ENCODE measurements around the gene KLHL40.
A peak's percentile ranks its signal among the peaks of the same experiment; 100 is the strongest.
"Not testable (repeated sequence)": the region's sequence is repeated elsewhere in the genome, so short reads cannot be mapped to it uniquely, and the experiment has no call there.

The KLHL40 gene

GRCh38 chr3:42705962-42706585, 20.7 kb downstream of the KLHL40 start:
- no peak for DNase-seq

DNA sequence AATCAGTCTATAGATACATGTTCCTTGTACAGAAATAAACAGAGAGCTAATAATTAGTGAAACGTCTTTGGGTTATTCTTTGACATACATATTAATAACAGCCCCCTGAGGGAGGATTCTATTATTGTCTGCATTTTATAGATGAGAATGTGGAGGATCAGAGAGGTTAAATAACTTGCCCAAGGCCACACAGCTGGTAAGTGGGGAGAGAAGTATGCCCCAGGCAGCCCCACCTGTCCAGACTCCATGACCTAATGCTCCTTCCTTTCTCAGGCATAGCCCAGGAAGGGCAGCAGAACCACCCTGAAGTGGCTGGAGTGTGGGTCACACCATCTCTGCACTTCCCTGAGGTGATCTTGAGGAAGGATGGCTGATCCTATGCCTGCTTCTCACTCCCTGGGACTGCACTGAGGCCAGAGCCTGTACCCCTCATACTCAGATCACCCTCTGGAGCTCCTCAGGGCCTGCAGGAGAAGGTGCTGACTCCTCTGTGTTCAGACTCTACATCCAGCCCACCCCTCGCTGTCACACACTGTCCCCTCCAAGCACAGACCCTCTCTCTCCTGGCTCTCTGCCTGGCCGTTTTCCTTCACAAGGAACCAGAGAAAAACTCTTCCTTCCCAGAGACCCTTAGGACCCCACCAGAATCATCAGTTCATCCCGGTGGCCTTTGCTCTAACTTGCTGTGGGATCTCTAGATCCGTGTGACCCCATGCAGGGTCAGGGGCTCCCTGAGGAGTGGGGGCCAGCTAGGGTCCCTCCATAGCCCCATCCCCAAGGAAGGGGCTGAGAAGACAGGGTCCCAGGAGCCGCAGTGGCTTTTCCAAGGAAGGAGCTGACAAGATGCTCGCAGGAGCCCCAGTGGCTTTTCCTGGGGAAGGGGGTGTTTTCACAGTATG, 21.6 kb downstream of the KLHL40 start:
- no peak for DNase-seq

DNA sequence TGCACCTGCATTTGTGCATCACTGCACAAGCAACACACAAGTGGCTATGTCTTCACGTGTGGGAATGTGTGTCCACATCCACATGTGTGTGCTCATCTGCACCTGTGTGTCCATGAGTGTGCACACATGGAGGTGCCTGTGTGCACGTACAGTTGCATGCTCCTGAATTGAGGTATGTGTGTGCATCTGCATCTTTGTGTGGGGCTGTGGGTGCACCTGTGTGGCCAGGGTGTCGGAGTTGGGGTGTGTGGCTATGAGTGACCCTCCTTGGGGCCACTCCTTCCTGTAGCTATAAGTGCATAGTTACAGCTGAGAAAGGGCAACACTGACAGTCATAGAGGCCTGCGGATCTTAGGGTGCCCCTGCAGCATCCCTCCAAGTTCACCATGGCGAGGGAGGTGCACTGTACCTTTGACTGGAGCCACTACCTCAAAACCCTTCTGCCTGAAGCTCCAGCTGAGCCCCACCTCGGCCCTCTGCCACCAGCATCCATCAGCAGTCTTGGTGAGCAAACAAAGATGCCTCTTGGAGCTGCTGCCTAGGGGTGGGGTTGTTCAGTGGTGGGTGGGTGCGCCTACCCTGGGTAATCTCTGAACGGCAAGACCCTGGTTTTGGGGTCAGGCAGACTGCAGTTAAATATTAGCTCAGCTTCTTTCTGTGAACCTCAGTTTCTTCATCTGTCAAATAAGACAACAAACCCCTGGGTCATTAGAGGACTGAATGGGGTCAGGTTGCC, 22.5 kb downstream of the KLHL40 start:
- no peak for DNase-seq

- no peak for DNase-seq
Observed at GRCh38 chr3:42708611-42709151, 23.3 kb downstream of the KLHL40 start.

DNA sequence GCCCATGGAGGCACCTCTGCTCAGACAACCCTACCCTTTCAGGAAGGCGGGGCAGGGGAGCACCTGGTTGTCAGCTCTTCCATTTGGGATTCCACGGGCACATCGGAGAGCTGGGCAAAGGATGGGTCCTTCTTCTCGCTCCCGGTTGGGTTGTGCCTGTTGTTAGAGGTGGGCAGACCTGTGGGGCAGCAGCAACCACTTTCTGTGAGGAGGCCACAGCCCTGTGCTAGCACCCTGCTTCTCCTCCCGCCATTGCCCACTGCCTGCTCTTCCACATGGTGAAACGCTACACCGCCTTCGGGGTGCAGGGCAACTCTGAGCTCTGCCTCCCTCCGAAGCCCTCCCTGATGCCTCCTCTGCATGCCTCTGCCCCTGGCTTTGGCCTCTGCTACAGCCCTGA, 24.3 kb downstream of the KLHL40 start:
- no peak for DNase-seq

DNA sequence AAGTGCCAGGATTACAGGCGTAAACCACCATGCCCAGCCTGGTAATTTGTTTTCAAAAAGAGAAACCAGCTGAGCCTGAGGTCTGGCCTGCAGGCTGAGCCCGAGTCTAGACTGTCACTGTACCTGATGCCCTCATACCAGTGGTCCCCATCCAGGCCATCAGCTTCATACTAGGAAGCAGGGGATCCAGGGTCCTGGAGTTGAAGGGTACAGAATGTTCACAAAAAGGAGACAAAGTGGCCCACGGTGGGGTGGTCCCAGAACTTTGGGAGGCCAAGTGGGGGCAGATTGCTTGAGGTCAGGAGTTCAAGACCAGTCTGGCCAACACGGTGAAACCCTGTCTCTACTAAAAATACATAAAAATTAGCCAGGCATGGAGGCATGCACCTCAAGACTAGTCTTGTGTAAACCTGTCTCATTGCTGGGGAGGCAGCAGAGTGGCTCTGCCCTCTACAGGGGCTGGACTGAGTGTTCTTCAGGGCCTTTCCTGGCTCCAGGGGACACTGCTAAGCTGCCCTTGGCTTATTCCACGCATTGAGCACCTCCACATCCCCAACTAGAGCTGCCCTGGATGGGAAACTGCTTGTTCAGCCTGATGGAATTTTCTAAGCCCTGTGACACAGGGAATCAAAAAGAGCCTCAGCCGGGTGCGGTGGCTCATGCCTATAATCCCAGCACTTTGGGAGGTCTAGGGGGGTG, 25.1 kb downstream of the KLHL40 start:
- DNase-seq, result no peak

DNA sequence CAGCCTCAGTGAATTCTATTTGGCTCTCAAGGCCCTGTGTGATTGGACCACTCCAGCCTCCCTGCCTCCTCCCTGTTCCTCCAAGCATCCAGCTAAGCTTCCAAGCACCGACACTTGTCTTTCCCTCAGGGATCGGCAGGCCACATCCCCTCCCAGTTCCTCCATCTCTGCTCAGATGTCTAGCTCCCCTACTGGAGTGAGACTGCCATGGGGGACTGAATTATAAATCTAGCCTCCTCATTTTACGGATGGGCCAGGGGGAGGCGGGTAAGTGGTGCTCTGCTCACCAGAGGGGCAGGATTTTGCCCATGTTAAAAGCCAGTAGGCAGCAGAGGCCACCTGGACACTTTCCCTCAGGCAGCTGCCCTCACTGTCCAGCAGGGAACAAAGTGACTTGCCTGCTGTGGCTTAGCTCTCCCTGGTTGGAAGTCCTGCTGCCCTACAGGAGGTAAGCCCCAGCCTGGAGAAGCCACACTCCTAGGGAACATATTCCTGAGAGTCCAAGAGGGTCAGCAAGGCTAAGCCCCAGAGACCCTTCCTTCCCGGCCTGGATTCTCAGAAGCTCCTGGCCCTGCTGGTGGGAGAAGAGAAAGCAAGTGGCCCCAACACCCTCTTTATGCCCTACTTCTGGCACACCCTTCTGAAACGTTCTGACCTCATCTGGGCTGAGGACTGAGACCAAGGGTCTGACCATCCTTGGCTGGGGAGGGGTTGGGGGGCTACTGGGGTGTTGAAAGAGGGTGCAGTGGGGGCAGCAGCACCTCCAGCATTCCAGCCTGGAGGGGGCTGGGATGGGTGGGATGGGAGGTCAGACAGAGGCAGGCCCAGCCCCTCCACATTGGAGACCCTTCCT, 26.4 kb downstream of the KLHL40 start:
- no peak for DNase-seq

- no peak for DNase-seq
Observed at GRCh38 chr3:42712344-42712648, 27.0 kb downstream of the KLHL40 start.

DNA sequence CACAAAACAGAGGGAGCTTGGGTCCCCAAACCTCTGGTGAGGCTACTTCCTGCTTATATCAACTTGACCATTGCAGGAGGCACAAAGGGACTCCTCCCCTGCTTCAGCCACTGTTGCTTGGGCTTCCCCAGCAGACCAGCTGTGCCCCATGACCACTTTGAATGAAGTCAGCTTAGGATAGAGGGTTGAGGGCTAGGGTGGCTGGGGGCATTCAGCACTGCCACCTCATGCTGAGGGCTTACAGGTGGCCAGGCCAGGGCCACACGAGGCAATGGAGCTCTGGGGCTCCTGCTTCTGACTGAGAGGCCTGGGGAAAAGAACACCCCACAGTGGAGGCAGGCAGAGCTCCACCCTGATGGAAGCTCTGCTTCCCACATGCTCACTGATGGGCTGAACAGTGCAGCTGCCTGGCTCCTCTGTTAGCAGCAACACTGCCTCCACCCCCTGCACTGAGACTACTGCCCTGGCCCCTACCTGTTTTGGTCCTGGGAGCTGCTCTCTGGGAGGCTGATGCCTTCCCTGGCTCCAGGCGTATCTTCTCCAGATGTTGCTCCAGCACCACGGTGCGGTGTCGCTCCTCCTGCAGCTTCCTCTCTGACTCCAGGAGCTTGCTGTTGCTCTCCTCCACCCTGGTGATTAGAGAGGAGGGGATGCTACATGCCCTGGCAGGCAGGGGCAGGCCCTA, 27.5 kb downstream of the KLHL40 start:
- DNase-seq, result peak; percentile 12

DNA sequence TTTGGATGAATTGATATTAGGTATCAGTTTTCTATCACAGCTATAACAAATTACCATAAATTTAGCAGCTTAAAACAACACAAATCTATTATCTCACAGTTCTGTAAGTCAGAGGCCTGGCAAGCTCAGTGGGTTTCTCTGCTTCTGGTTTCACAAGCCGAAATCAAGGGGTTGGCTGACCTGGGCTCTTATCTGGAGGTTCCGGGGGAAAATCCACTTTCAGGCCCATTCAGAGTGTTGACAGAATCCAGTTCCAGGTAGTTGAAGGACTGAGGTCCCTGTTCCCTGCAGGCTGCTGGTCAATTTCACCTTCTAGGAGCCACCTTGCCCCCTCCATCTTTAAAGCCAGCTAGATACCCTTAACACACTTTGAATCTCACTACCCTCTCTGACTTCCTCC, 28.4 kb downstream of the KLHL40 start:
- DNase-seq, result peak; percentile 9

GRCh38 chr3:42714171-42714852, 29.0 kb downstream of the KLHL40 start:
- DNase-seq, result no peak

GRCh38 chr3:42717306-42717705, 32.0 kb downstream of the KLHL40 start:
- DNase-seq, result no peak

DNA sequence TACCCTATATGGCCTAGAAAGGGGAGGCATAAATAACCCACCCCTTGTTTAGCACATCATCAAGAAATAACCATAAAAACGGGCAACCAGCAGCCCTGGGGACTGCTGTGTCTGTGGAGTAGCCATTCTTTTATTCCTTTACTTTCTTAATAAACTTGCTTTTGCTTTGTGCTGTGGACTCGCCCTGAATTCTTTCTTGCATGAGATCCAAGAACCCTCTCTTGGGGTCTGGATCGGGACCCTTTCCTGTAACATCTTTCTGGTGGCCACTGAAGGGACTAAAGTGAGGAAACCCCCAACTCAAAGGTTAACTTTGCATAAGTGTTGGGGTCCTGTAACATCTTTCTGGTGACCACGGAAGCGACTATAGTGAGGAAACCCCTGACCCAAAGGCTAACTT, 33.0 kb downstream of the KLHL40 start:
- DNase-seq, result peak; percentile 6

GRCh38 chr3:42719002-42719401, 33.7 kb downstream of the KLHL40 start:
- peak; percentile 10 for DNase-seq

- no peak for DNase-seq
Observed at GRCh38 chr3:42720126-42720525, 34.8 kb downstream of the KLHL40 start.

- DNase-seq, result no peak
Observed at GRCh38 chr3:42721690-42722089, 36.4 kb downstream of the KLHL40 start.

- not testable (repeated sequence) for DNase-seq
Observed at GRCh38 chr3:42722442-42722841, 37.1 kb downstream of the KLHL40 start.

- no peak for DNase-seq
Observed at GRCh38 chr3:42723219-42723618, 37.9 kb downstream of the KLHL40 start.

GRCh38 chr3:42725454-42725853, 40.1 kb downstream of the KLHL40 start:
- DNase-seq, result no peak

DNA sequence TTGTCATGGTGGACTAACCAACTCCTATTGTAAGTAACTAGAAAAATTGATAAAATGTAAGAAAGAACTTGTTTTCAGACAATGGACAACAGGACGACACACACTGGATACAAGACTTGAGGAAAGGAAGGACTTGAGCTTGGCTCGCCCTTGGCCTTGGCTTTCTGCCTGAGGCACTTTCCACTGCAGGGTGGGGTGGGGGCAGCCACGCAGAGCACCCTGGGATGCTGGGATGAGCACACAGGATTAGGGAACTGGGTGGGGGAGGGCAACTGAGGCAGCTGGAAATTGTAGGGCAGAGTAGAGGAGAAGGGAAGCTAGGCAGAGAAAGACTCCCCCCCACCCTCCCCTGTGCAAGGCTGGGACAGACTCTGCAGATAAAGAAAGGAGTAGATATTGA, 42.7 kb downstream of the KLHL40 start:
- peak; percentile 9 for DNase-seq
